Neural cell (in vitro differentiated cells): ENCODE results near the gene ADAT3. TPM values are rescaled to one million over a fixed set of nuclear protein-coding genes. Genes with fewer than 3 reads are reported as not detected.

ENCODE experiments used
- H2AFZ ChIP-seq: fragments of 200-600, 300-800 bp; sonication (generic), shearing (Covaris generic); 2 replicates; pipeline ENCODE4 v1.6.0; 2014; ENCODE audit warnings: low read depth, mild to moderate bottlenecking, antibody characterized with exemption, low read length, moderate library complexity
- H3F3A ChIP-seq: fragments of 200-600 bp; shearing (Covaris generic); 2 replicates; pipeline ENCODE4 v1.6.1; 2016; ENCODE audit warnings: mild to moderate bottlenecking, moderate library complexity, mixed read lengths, antibody characterized with exemption, low read length; ENCODE audit not compliant: insufficient read depth, poor library complexity, severe bottlenecking
- H3K27ac ChIP-seq: fragments of 200-600, 300-800 bp; sonication (generic), shearing (Covaris generic); 2 replicates; pipeline ENCODE4 v1.5.1; 2014; ENCODE audit warnings: mild to moderate bottlenecking, low read length, moderate library complexity
- H3K27me3 ChIP-seq: fragments of 300-800, 200-600 bp; sonication (generic), shearing (Covaris generic); 2 replicates; pipeline ENCODE4 v1.6.0; 2014; ENCODE audit warnings: mild to moderate bottlenecking, low read depth, low read length, moderate library complexity; ENCODE audit not compliant: insufficient read depth
- H3K36me3 ChIP-seq: fragments of 300-800, 200-600 bp; sonication (generic), shearing (Covaris generic); 2 replicates; pipeline ENCODE4 v1.5.1; 2014; ENCODE audit warnings: mild to moderate bottlenecking, antibody characterized with exemption, low read length, moderate library complexity; ENCODE audit not compliant: insufficient read depth
- H3K4me2 ChIP-seq: fragments of 300-800, 200-600 bp; sonication (generic), shearing (Covaris generic); 2 replicates; pipeline ENCODE4 v1.6.0; 2014; ENCODE audit warnings: mild to moderate bottlenecking, low read length
- H3K4me3 ChIP-seq: fragments of 300-800, 200-600 bp; sonication (generic), shearing (Covaris generic); 2 replicates; pipeline ENCODE4 v1.5.1; 2014; ENCODE audit warnings: mild to moderate bottlenecking, low read length, moderate library complexity
- H3K79me2 ChIP-seq: fragments of 200-600 bp; shearing (Covaris generic); replicated peaks from 2 replicates; pipeline ENCODE4 v1.6.0; 2014; ENCODE audit warnings: mild to moderate bottlenecking, low read length, moderate library complexity; ENCODE audit not compliant: insufficient read depth
- H3K9ac ChIP-seq: fragments of 300-800, 200-600 bp; sonication (generic), shearing (Covaris generic); 2 replicates; pipeline ENCODE4 v1.6.1; 2016; ENCODE audit warnings: mild to moderate bottlenecking, low read length, mixed read lengths
- H3K9me2 ChIP-seq: fragments of 200-600 bp; shearing (Covaris generic); 2 replicates; pipeline ENCODE4 v1.6.1; 2016; ENCODE audit warnings: mild to moderate bottlenecking, low read length, mixed read lengths; ENCODE audit not compliant: insufficient read depth
- H3K9me3 ChIP-seq: fragments of 200-600, 300-800 bp; sonication (generic), shearing (Covaris generic); 2 replicates; pipeline ENCODE4 v1.6.1; 2016; ENCODE audit warnings: mild to moderate bottlenecking, mixed run types, low read length, moderate library complexity, mixed read lengths
- H4K20me1 ChIP-seq: fragments of 200-600 bp; shearing (Covaris generic); 2 replicates; pipeline ENCODE4 v1.6.1; 2016; ENCODE audit warnings: mild to moderate bottlenecking, mixed run types; ENCODE audit not compliant: insufficient read depth
- CTCF ChIP-seq: fragments of 450-650 bp; IDR thresholded peaks from 2 replicates; pipeline ENCODE4 v1.5.1; 2014; ENCODE audit warnings: antibody characterized with exemption, mild to moderate bottlenecking, moderate library complexity; ENCODE audit not compliant: poor library complexity, severe bottlenecking
- EP300 ChIP-seq: fragments of 450-650 bp; conservative IDR thresholded peaks from 2 replicates; pipeline ENCODE4 v1.6.1; 2014; ENCODE audit warnings: antibody characterized with exemption, mild to moderate bottlenecking, moderate library complexity; ENCODE audit not compliant: poor library complexity, severe bottlenecking
- MXI1 ChIP-seq: fragments of 450-650 bp; conservative IDR thresholded peaks from 2 replicates; pipeline ENCODE4 v1.6.1; 2014; ENCODE audit warnings: antibody characterized with exemption, mild to moderate bottlenecking; ENCODE audit not compliant: poor library complexity, severe bottlenecking
- POLR2AphosphoS5 ChIP-seq: IDR thresholded peaks from 2 replicates; pipeline ENCODE4 v1.6.1; 2012
- RAD21 ChIP-seq: fragments of 450-650 bp; conservative IDR thresholded peaks from 2 replicates; pipeline ENCODE4 v1.6.1; 2014; ENCODE audit warnings: antibody characterized with exemption, mild to moderate bottlenecking, moderate library complexity
- TAF1 ChIP-seq: IDR thresholded peaks from 2 replicates; pipeline ENCODE4 v1.6.1; 2012; ENCODE audit warnings: low read depth
- polyA plus RNA-seq: library from polyadenylated mRNA; depleted of rRNA; stranded (reverse); fragments of >200 nt; gene quantifications from 2 replicates; pipeline ENCODE4 v1.2.3, GENCODE V29; 2014
- TF ChIP-seq, protein P1 (sequence below): IDR thresholded peaks from 2 replicates; pipeline ENCODE4 v1.6.1; 2012; ENCODE audit warnings: borderline replicate concordance

Gene ADAT3
- polyA plus RNA-seq, 1 donor from 2014 or later = 1.6 TPM

- Histone ChIP-seq H3K27me3 (no peaks in the 10 kb centered on the region), H4K20me1 (no peaks in the 10 kb centered on the region), H3K27ac (no peak overlapping the region), H3K79me2 (no peaks in the 10 kb centered on the region), H3K4me3 (no peak overlapping the region), H3F3A (no peaks in the 10 kb centered on the region), H3K4me2 (no peak overlapping the region), H3K9me3 (no peaks in the 10 kb centered on the region), H2AFZ (no peak overlapping the region), H3K9me2 (no peaks in the 10 kb centered on the region), H3K9ac (no peak overlapping the region), H3K36me3 (no peaks in the 10 kb centered on the region)
- TF ChIP-seq CTCF = no peak
- TF ChIP-seq TAF1 = no peak
Measured at GRCh38 chr19:1921326-1921725, 16.1 kb downstream of the ADAT3 start.

GRCh38 chr19:1921825-1922224, 16.6 kb downstream of the ADAT3 start:
- Histone ChIP-seq H3K27me3 (no peaks in the 10 kb centered on the region), H3K79me2 (no peaks in the 10 kb centered on the region), H3K4me2 (no peak overlapping the region), H3K27ac (no peak overlapping the region), H3K36me3 (no peaks in the 10 kb centered on the region), H2AFZ (no peak overlapping the region), H3K9me2 (no peaks in the 10 kb centered on the region), H3K9ac (no peak overlapping the region), H4K20me1 (no peaks in the 10 kb centered on the region), H3F3A (no peaks in the 10 kb centered on the region), H3K4me3 (no peak overlapping the region), H3K9me3 (no peaks in the 10 kb centered on the region)
- TF ChIP-seq CTCF (no peak), MXI1 (no peak), EP300 (no peak), POLR2AphosphoS5 (no peak)
- TF ChIP-seq, protein P1, sequence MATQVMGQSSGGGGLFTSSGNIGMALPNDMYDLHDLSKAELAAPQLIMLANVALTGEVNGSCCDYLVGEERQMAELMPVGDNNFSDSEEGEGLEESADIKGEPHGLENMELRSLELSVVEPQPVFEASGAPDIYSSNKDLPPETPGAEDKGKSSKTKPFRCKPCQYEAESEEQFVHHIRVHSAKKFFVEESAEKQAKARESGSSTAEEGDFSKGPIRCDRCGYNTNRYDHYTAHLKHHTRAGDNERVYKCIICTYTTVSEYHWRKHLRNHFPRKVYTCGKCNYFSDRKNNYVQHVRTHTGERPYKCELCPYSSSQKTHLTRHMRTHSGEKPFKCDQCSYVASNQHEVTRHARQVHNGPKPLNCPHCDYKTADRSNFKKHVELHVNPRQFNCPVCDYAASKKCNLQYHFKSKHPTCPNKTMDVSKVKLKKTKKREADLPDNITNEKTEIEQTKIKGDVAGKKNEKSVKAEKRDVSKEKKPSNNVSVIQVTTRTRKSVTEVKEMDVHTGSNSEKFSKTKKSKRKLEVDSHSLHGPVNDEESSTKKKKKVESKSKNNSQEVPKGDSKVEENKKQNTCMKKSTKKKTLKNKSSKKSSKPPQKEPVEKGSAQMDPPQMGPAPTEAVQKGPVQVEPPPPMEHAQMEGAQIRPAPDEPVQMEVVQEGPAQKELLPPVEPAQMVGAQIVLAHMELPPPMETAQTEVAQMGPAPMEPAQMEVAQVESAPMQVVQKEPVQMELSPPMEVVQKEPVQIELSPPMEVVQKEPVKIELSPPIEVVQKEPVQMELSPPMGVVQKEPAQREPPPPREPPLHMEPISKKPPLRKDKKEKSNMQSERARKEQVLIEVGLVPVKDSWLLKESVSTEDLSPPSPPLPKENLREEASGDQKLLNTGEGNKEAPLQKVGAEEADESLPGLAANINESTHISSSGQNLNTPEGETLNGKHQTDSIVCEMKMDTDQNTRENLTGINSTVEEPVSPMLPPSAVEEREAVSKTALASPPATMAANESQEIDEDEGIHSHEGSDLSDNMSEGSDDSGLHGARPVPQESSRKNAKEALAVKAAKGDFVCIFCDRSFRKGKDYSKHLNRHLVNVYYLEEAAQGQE = no peak

DNA sequence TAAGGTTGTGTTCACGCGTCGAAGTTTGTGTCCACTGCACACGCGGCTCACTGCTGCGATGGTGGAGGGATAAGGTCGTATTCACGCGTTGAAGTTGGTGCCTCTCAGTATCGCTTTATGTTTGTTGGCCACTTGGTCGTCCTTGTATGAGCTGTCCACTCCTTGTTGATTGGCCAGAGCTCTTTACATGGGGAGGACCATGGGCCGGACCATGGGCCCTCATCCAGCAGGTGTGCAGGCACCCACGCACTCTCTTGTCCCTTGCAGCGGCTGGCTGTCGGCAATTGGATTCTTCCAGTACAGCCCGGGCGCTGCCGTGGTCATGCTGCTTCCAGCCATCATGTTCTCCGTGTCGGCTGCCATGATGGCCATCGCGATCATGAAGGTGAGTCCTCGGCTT, 17.6 kb downstream of the ADAT3 start:
- H4K20me1 ChIP-seq = no peaks in the 10 kb centered on the region
- no peaks in the 10 kb centered on the region for H3F3A ChIP-seq
- no peaks in the 10 kb centered on the region for H3K9me3 ChIP-seq
- no peak overlapping the region for H2AFZ ChIP-seq
- H3K36me3 ChIP-seq = no peaks in the 10 kb centered on the region
- H3K27ac ChIP-seq = no peak overlapping the region
- no peak for TF ChIP-seq RAD21
- no peak for TF ChIP-seq CTCF
- TF ChIP-seq, protein P1 = no peak
- H3K79me2 ChIP-seq = no peaks in the 10 kb centered on the region
- no peak overlapping the region for H3K4me3 ChIP-seq
- no peak overlapping the region for H3K4me2 ChIP-seq
- no peaks in the 10 kb centered on the region for H3K27me3 ChIP-seq
- H3K9me2 ChIP-seq = no peaks in the 10 kb centered on the region
- H3K9ac ChIP-seq = no peak overlapping the region
